ENCODE data around the gene WDR88. TPM values are rescaled to one million over a fixed set of nuclear protein-coding genes. Genes with fewer than 3 reads are reported as not detected.
"Not testable (repeated sequence)": the region's sequence is repeated elsewhere in the genome, so short reads cannot be mapped to it uniquely, and the experiment has no call there.

Gene WDR88
- total RNA-seq, 1 donor from 2014 or later, result not detected

DNA sequence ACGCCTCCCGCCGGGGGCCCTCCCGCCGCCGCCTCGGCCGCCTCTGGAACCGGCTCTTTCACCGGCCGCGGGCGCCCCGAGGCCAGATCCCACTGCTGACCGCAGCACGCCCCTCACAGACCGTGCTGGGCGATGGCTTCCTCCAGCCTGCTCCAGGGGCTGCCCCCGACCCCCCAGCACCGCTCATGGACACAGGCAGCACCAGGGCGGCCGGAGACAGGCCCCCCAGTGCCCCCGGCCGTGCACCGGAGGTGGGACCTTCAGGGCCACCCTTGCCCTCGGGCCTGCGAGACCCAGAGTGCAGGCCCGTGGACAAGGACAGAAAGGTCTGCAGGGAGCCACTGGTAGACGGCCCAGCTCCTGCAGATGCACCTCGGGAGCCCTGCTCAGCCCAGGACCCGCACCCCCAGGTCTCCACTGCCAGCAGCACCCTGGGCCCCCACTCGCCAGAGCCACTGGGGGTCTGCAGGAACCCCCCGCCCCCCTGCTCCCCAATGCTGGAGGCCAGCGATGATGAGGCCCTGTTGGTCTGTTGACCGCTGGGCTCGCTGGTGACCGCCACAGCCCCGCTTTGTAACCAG, 75.2 kb downstream of the WDR88 start:
- DNase-seq (ENCODE audit: low read depth), result no peak
- H3K27me3 ChIP-seq (ENCODE audit: control insufficient read depth, insufficient read depth, low read length), result no peaks in the 10 kb centered on the region
- TF ChIP-seq, protein P1, sequence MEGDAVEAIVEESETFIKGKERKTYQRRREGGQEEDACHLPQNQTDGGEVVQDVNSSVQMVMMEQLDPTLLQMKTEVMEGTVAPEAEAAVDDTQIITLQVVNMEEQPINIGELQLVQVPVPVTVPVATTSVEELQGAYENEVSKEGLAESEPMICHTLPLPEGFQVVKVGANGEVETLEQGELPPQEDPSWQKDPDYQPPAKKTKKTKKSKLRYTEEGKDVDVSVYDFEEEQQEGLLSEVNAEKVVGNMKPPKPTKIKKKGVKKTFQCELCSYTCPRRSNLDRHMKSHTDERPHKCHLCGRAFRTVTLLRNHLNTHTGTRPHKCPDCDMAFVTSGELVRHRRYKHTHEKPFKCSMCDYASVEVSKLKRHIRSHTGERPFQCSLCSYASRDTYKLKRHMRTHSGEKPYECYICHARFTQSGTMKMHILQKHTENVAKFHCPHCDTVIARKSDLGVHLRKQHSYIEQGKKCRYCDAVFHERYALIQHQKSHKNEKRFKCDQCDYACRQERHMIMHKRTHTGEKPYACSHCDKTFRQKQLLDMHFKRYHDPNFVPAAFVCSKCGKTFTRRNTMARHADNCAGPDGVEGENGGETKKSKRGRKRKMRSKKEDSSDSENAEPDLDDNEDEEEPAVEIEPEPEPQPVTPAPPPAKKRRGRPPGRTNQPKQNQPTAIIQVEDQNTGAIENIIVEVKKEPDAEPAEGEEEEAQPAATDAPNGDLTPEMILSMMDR (IDR thresholded peaks at IDR 0.05; ENCODE audit: insufficient read depth, low read length, poor library complexity, severe bottlenecking), result no peak
- H3K4me3 ChIP-seq (ENCODE audit: low read depth, low read length), result no peak overlapping the region
- no peaks in the 10 kb centered on the region for H3K36me3 ChIP-seq (ENCODE audit: control insufficient read depth, insufficient read depth, low read length)

DNA sequence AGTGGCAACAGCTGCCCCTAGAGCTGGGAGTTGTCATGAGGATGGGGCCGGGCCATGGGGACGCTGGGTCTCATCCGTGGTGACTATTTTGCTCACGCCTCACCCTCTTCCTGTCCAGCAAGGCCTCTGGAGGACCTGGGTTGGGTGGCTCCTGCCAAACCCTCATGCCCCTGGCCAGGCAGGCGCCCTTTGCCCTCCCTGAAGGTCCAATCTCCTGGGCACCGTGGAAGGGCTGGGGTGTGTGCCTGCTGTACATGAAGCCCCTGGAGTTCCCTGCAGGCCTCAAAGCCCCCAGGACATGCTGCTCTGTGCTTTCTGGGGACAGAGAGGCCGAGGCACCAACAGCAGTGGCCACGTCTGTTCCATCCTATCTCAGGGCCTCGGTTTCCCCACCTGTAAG, 76.0 kb downstream of the WDR88 start:
- TF ChIP-seq, protein P1 (IDR thresholded peaks at IDR 0.05; ENCODE audit: insufficient read depth, low read length, poor library complexity, severe bottlenecking), result no peak
- Histone ChIP-seq H3K36me3 (ENCODE audit: control insufficient read depth, insufficient read depth, low read length) (no peaks in the 10 kb centered on the region), H3K27me3 (ENCODE audit: control insufficient read depth, insufficient read depth, low read length) (peaks cover 2% of the 10 kb centered on the region), H3K4me3 (ENCODE audit: low read depth, low read length) (no peak overlapping the region)
- DNase-seq (ENCODE audit: low read depth), result no peak

DNA sequence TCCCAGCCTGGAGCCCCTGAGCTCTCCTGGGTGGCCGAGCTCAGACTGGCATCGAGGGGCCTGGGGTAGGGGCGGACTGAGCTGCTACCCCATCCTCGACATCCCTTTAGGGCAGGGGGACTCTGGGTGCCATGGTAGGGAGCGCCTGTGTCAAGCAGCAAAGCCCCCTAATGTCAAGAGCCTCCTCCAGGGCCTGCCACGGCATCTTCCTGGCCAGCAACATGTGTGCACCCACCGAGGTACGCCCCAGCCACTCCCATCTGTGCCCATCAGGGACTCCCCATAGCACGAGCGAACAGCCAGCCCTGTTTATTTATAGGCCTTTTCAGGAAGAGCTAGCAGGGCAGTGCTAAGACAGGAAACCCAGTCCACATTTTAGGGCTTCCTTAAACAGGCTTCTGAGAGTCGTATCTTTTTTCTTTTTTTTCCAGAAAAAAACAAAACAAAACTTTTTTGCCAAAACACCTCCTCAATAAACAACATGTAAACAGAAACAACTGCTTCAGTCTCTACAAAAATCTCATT, 76.5 kb downstream of the WDR88 start:
- peaks cover 4% of the 10 kb centered on the region for H3K27me3 ChIP-seq (ENCODE audit: control insufficient read depth, insufficient read depth, low read length)
- H3K4me3 ChIP-seq (ENCODE audit: low read depth, low read length), result no peak overlapping the region
- no peaks in the 10 kb centered on the region for H3K36me3 ChIP-seq (ENCODE audit: control insufficient read depth, insufficient read depth, low read length)
- no peak for DNase-seq (ENCODE audit: low read depth)
- TF ChIP-seq, protein P1 (IDR thresholded peaks at IDR 0.05; ENCODE audit: insufficient read depth, low read length, poor library complexity, severe bottlenecking), result no peak

DNA sequence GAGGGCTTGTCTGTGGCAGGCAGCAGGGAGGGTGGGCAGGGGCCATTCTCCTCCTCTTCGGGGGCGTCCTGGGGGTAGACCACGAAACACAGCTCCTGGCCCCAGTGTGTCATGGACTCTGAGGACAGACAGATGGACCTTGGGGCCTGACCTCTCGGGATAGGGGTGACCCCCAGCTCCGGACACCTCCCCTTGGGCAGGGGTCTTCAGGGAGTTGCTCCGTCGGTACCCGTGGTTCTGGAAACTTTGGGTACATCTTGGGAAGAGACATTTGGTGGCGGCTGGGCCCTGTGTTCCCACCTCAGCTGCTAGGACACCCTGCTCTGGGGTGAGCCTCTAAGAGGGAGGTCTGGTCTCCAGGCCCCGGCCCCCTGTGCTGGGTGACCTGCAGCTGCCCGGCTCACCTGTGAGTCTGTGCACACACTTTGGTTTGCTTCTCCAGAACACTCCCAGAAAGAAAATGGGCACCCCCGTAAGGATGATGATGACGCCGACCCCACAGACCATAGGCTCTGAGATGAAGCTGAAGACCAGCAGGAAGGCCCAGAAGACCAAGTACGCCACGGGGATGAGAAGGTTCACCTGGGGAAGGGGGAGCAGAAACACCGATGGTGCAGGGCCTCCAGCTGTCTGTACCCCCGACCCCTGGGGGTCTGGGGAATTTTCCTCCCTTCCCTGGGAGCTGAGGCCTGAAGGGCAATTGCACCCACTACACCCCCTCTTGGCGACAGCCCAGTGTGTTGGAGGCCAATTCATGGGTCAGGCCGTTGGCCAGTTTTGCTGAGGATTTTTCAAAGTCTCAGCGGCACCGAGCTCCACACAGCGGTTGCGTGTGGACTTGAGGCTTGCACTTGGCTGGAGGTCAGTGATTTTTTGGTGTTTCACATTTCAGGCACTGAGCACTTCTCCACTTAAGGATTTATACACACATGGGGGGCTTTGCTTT, 77.3 kb downstream of the WDR88 start:
- H3K36me3 ChIP-seq (ENCODE audit: control insufficient read depth, insufficient read depth, low read length), result no peaks in the 10 kb centered on the region
- H3K4me3 ChIP-seq (ENCODE audit: low read depth, low read length), result no peak overlapping the region
- peaks cover 6% of the 10 kb centered on the region for H3K27me3 ChIP-seq (ENCODE audit: control insufficient read depth, insufficient read depth, low read length)
- no peak for DNase-seq (ENCODE audit: low read depth)
- TF ChIP-seq, protein P1 (IDR thresholded peaks at IDR 0.05; ENCODE audit: insufficient read depth, low read length, poor library complexity, severe bottlenecking), result no peak

DNA sequence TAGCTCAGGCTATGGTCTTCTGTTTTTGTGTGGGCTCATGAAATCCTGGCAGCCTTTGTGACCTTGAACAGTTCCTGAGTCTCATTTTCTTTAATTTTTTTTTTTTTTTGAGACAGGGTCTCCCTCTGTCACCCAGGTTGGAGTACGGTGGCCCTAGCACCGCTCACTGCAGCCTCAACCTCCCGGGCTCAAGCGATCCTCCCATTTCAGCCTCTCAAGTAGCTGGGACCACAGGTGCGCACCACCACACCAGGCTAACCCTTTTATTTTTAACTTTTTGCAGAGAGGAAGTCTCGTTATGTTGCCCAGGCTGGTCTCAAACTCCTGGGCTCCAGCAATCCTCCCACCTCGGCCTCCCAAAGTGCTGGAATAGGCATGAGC, 77.9 kb downstream of the WDR88 start:
- not testable (repeated sequence) for H3K36me3 ChIP-seq (ENCODE audit: control insufficient read depth, insufficient read depth, low read length); H3K27me3 ChIP-seq (ENCODE audit: control insufficient read depth, insufficient read depth, low read length); DNase-seq (ENCODE audit: low read depth); H3K4me3 ChIP-seq (ENCODE audit: low read depth, low read length)

DNA sequence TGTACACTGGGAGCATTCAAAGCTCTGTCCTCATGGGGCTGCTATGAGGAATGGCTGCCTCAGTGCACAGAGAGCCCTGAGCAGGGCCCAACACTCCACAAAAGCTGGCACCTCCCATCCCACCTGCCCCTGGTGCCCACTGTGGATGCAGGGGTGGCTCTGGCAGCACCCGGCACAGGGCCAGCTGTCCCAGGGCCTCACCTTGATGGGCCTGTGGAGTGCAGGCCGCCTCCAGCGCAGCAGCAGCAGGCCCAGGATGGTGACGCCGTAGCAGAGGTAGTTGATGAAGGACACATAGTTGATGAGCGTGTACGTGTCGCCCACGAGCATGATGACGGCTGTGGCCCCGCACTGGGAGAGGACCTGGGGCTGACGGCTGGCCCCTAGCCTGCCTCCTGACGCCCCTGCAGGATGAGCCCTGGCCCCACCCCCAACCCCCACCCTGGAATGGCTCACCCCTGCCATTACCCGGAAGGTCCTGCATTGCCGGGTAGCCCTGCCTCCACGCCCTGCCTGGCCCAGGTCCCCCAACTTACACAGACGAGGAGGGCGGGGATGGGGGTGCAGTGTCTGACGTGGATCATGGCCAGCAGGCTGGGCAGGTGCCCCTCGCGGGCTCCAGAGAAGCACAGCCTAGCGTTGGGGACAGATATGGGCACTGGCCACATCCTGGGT, 78.5 kb downstream of the WDR88 start:
- TF ChIP-seq, protein P1 (IDR thresholded peaks at IDR 0.05; ENCODE audit: insufficient read depth, low read length, poor library complexity, severe bottlenecking), result no peak
- no peaks in the 10 kb centered on the region for H3K36me3 ChIP-seq (ENCODE audit: control insufficient read depth, insufficient read depth, low read length)
- DNase-seq (ENCODE audit: low read depth), result no peak
- peaks cover 6% of the 10 kb centered on the region for H3K27me3 ChIP-seq (ENCODE audit: control insufficient read depth, insufficient read depth, low read length)
- H3K4me3 ChIP-seq (ENCODE audit: low read depth, low read length), result no peak overlapping the region
